GM21717 (cell line): ENCODE data around the gene ARID4A.
"Not testable (repeated sequence)": the region's sequence is repeated elsewhere in the genome, so short reads cannot be mapped to it uniquely, and the experiment has no call there.

Source experiments
- ATAC-seq: cut with Tn5 transposase; IDR thresholded peaks from one replicate; pipeline ENCODE4 v1.9.1; 2021; ENCODE audit warnings: mild to moderate bottlenecking, moderate library complexity; ENCODE audit not compliant: unreplicated experiment

ARID4A gene

DNA sequence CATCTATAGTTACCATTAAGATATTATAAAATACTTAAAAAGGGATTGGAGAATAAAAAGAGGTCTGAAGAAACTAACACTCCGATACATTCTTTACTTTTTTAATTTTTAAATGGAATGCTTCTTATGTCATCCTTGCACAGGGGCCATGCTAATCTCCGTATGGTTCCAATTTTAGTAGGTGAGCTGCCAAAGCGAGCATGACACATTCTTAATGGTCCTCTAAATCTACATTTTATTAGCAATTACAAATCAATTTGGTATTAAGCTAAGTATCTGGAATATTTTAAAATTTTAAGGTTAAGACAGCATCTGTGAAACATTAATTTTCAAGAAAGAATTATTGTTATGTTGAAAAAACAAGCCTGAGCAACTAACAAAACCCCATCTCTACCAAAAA is 6.2 kb upstream of the ARID4A start:
- ATAC-seq, result no peak

GRCh38 chr14:58294201-58294600 is 4.2 kb upstream of the ARID4A start:
- ATAC-seq, result no peak

DNA sequence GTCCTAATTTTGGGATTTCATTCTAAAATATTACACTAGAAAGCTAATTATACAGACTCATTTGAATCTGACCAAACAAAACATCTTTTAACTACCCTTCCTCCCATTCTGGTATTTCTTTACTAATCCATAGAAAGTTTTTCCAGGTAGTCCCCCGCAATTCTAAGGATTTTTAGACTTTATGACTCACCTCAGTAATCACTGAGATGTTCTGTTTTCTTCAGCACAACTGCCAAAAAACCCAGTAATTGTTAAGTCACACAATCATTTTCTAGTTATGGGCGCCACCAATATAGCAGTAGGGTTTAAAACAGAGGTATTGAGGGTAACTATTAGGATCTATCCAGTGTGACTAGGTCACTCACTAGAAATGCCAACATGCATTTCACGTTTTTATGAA is 1.6 kb upstream of the ARID4A start:
- no peak for ATAC-seq

GRCh38 chr14:58297412-58297761 is 968 bp upstream of the ARID4A start:
- ATAC-seq, result no peak

- ATAC-seq, result peak; percentile 85
These were observed 436 bp upstream of the ARID4A start for GRCh38 chr14:58297762-58298476.

- ATAC-seq, result no peak
These were observed 1.3 kb downstream of the ARID4A start for GRCh38 chr14:58299401-58300330.

DNA sequence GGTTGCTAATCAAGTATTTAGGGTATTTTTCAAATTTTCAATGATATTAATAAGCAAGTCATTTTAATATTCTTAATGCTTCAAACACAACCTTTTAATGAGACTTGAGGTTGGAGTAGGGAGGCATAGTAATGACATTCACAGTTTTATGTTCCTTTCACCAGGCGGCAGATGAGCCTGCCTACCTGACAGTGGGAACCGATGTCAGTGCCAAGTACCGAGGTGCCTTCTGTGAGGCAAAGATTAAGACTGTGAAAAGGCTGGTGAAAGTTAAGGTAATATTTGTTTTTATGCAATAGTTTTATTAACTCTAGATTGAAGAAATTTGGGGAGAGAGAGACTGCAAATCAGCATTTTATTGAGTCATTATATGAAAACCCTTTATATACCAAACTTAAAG is 3.1 kb downstream of the ARID4A start:
- ATAC-seq, result no peak

DNA sequence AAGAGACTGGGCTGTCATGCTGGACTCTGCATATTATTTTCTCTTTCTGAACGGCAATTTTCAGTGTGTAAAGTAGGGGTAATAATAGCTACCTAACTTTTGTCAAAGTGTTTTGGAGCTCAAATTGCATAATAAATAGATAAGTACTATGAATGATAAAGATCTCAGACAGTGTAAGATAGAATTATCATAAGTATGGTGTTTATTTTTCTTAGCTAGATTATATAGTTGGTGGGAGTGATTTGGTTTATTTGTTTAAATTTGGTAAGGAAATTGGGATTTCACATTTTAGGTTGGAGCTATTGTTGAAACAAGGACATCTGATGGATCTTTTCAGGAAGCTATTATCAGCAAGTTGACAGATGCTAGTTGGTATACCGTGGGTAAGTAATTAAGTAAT is 7.4 kb downstream of the ARID4A start:
- no peak for ATAC-seq

DNA sequence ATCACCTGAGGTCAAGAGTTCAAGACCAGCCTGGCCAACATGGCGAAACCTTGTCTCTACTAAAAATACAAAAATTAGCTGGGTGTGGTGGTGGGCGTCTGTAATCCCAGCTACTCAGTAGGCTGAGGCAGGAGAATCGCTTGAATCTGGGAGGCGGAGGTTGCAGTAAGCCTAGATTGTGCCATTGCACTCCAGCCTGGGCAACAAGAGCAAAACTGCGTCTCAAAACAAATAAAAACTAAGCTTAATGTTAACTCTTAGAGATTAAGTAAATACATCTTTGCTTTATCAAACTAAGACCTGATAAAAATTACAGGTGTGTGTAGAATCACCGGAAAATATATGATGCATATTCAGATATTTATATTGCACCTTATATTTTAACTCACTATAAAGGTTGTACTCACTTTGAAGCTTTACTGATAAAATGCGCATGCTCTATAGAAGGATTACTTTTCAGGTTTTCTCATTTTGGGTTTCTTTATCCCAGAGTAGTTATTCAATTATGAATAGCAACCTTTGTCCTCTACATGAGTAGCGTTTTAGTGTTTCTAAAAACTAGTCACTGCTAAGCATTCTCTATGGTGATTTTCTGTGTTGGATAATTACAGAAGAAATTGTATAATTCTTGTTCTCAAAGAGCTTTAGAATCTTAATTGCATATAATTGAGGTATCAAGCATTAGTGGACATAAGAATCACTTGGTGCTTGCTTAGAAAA is 9.4 kb downstream of the ARID4A start:
- no peak for ATAC-seq

DNA sequence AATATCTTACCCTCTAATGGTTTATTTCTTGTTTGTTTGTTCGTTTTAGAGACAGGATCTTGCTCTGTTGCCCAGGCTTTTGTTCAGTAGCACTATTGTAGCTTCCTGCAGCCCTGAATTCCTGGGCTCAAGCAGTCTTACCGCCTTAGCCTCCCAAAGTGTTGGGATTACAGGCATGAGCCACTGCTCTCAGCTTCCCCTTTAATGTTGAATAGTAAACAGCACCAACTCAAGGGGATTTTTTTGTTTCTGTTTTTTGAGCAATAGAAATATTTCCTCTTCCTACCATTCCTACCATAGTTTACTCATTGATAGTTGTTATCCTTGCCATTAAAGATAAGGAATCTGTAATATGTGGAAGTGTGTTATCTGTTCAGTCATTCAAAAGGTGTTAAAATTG is 10.7 kb downstream of the ARID4A start:
- no peak for ATAC-seq

DNA sequence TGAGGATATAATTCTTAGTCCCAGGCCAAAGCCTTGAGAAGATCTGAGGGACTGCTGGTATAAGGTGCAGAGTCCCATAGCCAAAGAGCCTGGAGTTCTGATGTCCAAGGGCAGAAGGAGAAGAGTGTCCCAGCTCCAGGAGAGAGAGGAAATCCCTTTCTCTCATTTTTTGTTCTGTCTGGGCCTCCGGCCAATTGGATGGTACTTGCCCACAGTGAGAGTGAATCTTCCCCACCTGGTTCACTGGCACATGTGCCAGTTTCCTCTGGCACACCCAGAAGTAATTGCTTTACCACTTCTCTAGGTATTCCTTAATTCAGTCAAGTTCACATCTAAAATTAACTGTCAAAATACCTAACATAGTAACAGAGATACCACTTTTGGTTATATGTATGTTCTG is 15.3 kb downstream of the ARID4A start:
- ATAC-seq, result no peak

- no peak for ATAC-seq
These were observed 17.3 kb downstream of the ARID4A start for GRCh38 chr14:58315606-58316005.

- no peak for ATAC-seq
These were observed 28.7 kb downstream of the ARID4A start for GRCh38 chr14:58327019-58327418.

DNA sequence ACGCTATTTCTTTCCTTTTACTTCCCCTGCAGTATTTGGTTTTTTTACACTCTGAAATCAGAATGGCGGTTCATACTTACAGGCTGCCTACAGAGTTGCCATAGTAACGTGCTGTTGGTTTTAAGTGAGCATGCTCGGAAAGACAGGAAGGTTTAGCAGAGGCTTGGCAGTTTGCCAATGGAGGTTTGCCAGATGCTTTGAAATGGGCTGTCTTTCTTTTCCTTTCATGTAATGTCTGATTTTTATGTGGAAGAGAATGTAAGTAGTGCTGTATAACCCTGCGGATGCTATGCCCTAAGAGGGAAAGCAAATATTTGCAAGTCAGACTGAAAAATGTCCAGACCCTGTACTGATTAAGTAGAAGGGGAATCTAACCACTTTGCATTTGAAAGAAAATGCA is 32.8 kb downstream of the ARID4A start:
- ATAC-seq, result peak; percentile 76

GRCh38 chr14:58332561-58332960 is 34.2 kb downstream of the ARID4A start:
- no peak for ATAC-seq

DNA sequence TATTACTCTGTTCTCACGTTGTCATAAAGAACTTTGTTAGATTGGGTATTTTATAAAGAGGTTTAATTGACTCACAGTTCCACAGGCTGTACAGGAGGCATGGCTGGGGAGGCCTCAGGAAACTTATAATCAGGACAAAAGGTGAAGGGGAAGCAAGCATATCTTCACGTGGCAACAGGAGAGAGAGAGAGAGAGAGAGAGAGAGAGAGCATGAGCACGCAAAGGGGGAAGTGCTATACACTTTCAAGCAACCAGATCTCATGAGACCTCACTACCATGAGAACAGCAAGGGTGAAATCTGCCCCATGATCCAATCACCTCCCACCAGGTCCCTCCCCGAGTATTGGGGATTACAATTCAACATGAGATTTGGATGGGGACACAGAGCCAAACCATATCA is 41.3 kb downstream of the ARID4A start:
- ATAC-seq, result not testable (repeated sequence)

GRCh38 chr14:58341152-58341748 is 42.9 kb downstream of the ARID4A start:
- no peak for ATAC-seq

DNA sequence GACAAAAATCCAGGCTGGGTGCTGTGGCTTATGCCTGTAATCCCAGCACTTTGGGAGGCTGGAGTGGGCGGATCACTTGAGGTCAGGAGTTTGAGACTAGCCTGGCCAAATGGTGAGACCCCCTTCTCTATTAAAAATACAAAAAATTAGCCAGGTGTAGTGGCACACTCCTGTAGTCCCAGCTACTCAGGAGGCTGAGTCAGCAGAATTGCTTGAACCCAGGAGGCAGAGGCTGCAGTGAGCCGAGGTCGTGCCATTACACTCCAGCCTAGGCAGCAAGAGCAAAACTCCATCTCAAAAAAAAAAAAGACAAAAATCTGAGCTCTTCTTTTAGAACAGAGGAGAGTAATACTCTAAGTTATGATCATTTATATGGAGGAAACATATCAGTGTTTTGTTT is 45.2 kb downstream of the ARID4A start:
- not testable (repeated sequence) for ATAC-seq

- no peak for ATAC-seq
These were observed 55.4 kb downstream of the ARID4A start for GRCh38 chr14:58353516-58354299.

- ATAC-seq, result no peak
These were observed 56.5 kb downstream of the ARID4A start for GRCh38 chr14:58354808-58355207.
